ENCODE data around the gene IGFBP5.

DNA sequence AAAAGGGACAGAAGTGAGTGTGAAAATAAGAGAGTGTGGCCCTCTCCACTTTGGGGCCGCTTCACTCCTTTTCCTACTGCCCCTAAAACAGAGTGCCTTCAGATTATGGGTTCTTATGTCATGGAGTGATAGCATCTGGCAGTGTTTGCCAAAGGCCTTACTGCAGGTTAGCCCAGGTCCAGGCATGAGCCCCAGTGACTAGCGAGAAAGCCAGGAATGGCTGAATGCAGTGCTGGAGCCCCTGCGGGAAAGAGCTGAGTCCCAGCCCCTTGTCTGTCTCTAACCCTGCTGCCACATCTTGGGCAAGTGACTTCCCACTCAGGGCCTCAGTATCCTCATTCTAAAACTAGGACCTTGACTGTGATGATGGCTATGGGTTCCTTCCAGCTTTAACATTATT is 6.0 kb downstream of the IGFBP5 start:
- TF ChIP-seq CTCF (IDR thresholded peaks at IDR 0.05) (no peak), POLR2A (IDR thresholded peaks at IDR 0.05) (no peak)
